SK-N-SH (cell line): Measurements from ENCODE around the gene SLC5A4. TPM values are rescaled to one million over a fixed set of nuclear protein-coding genes. Genes with fewer than 3 reads are reported as not detected.
"Not testable (repeated sequence)": the region's sequence is repeated elsewhere in the genome, so short reads cannot be mapped to it uniquely, and the experiment has no call there.

Experiments used
- CTCF ChIA-PET: fragments of 300-600, 350-600 bp; formaldehyde crosslinking; extraction: SDS; loops from one replicate; lab custom pipeline; 2021; lab: Yijun Ruan, JAX
- POLR2A ChIA-PET: fragments of 350-600 bp; sonication (Branson Sonifier 250); formaldehyde crosslinking; extraction: SDS; loops from one replicate; lab custom pipeline; 2020; ENCODE audit warnings: antibody characterized with exemption, inconsistent platforms; lab: Yijun Ruan, JAX
- DNase-seq: peaks from one replicate; pipeline ENCODE4 v3.0.0; 2012
- H2AFZ ChIP-seq: fragments of 200-600 bp; sonication (generic); 2 replicates; pipeline ENCODE4 v1.8.1; 2016; ENCODE audit warnings: antibody characterized with exemption, mild to moderate bottlenecking, low read depth
- H3F3A ChIP-seq: fragments of 200-600 bp; sonication (generic); replicated peaks from 2 replicates; pipeline ENCODE3; 2016; ENCODE audit warnings: antibody characterized with exemption, mild to moderate bottlenecking; ENCODE audit not compliant: insufficient read depth
- H3K27ac ChIP-seq, 2 experiments: fragments of 200-500 bp in 1 of 2; fragments of 200-600 bp in 1 of 2; sonication (Bioruptor generic) in 1 of 2; sonication (generic), shearing (Covaris generic) in 1 of 2; 2 replicates each; pipeline versions ENCODE4 v1.5.1 to v1.6.1; 2014 to 2016; ENCODE audit warnings: low read depth in 2 of 2, inconsistent platforms in 1 of 2, low read length in 1 of 2, mild to moderate bottlenecking in 1 of 2, mixed read lengths in 1 of 2
- H3K27me3 ChIP-seq: fragments of 200-600 bp; sonication (generic), shearing (Covaris generic); 2 replicates; pipeline ENCODE4 v1.6.1; 2016; ENCODE audit warnings: mixed run types; ENCODE audit not compliant: insufficient read depth
- H3K36me3 ChIP-seq, 2 experiments: fragments of 200-500 bp in 1 of 2; fragments of 200-600 bp in 1 of 2; sonication (Bioruptor generic) in 1 of 2; sonication (generic) in 1 of 2; replicated peaks in 1 of 2; 2 replicates each; pipeline versions ENCODE3 to v1.5.1; 2014 to 2016; ENCODE audit warnings: low read length in 1 of 2, mild to moderate bottlenecking in 1 of 2; ENCODE audit not compliant: insufficient read depth in 2 of 2, control insufficient read depth in 1 of 2
- H3K4me1 ChIP-seq, 2 experiments: fragments of 200-500 bp in 1 of 2; fragments of 200-600 bp in 1 of 2; sonication (Bioruptor generic) in 1 of 2; sonication (generic), shearing (Covaris generic) in 1 of 2; 2 replicates each; pipeline versions ENCODE4 v1.5.1 to v1.6.1; 2014 to 2016; ENCODE audit warnings: low read depth in 1 of 2, low read length in 1 of 2, mixed run types in 1 of 2; ENCODE audit not compliant: insufficient read depth in 2 of 2, control insufficient read depth in 1 of 2
- H3K4me2 ChIP-seq: fragments of 200-600 bp; sonication (generic), shearing (Covaris generic); 2 replicates; pipeline ENCODE4 v1.6.1; 2017; ENCODE audit warnings: mixed run types
- H3K4me3 ChIP-seq, 2 experiments: fragments of 200-500 bp in 1 of 2; fragments of 200-600 bp in 1 of 2; sonication (Bioruptor generic) in 1 of 2; sonication (generic), shearing (Covaris generic) in 1 of 2; 2 replicates each; pipeline versions ENCODE4 v1.5.1 to v1.8.1; 2014 to 2016; ENCODE audit warnings: low read depth in 2 of 2, inconsistent platforms in 1 of 2, low read length in 1 of 2, mild to moderate bottlenecking in 1 of 2, mixed read lengths in 1 of 2, moderate library complexity in 1 of 2
- H3K79me2 ChIP-seq: fragments of 200-600 bp; sonication (generic); 2 replicates; pipeline ENCODE4 v1.8.1; 2017; ENCODE audit warnings: mild to moderate bottlenecking; ENCODE audit not compliant: insufficient read depth
- H3K9ac ChIP-seq: fragments of 200-600 bp; sonication (generic); 2 replicates; pipeline ENCODE4 v1.6.1; 2017; ENCODE audit warnings: mixed run types
- H3K9me2 ChIP-seq: fragments of 200-600 bp; sonication (generic); 2 replicates; pipeline ENCODE4 v1.6.1; 2017; ENCODE audit warnings: mixed run types
- H3K9me3 ChIP-seq: fragments of 200-600 bp; sonication (generic); 2 replicates; pipeline ENCODE4 v1.6.1; 2017; ENCODE audit warnings: mixed run types, mild to moderate bottlenecking, moderate library complexity
- H4K20me1 ChIP-seq: fragments of 200-600 bp; sonication (generic); 2 replicates; pipeline ENCODE4 v1.6.1; 2017; ENCODE audit warnings: mild to moderate bottlenecking, mixed run types; ENCODE audit not compliant: insufficient read depth
- CHD2 ChIP-seq: fragments of 150-350 bp; IDR thresholded peaks from 2 replicates; pipeline ENCODE4 v1.6.1; 2018; ENCODE audit warnings: low read length; ENCODE audit not compliant: partially characterized antibody
- GABPA ChIP-seq: IDR thresholded peaks from 2 replicates; pipeline ENCODE4 v1.4.0; 2012; ENCODE audit warnings: low read depth, mild to moderate bottlenecking
- GATA2 ChIP-seq: sonication (generic); formaldehyde crosslinking; IDR thresholded peaks from 2 replicates; pipeline ENCODE4 v1.5.0; 2020; ENCODE audit warnings: mild to moderate bottlenecking, missing genetic modification reagents
- IRF3 ChIP-seq: fragments of 150-350 bp; IDR thresholded peaks from 2 replicates; pipeline ENCODE4 v1.6.1; 2016; ENCODE audit warnings: mild to moderate bottlenecking, low read depth, low read length
- NRF1 ChIP-seq: IDR thresholded peaks from 2 replicates; pipeline ENCODE4 v1.6.1; 2012; ENCODE audit warnings: low read depth, mild to moderate bottlenecking, low read length
- SIN3A ChIP-seq: IDR thresholded peaks from 2 replicates; pipeline ENCODE4 v1.6.1; 2012; ENCODE audit warnings: low read depth, mild to moderate bottlenecking, low read length, moderate library complexity, borderline replicate concordance
- YY1 ChIP-seq: IDR thresholded peaks from 2 replicates; pipeline ENCODE4 v1.4.0; 2012; ENCODE audit warnings: low read depth, mild to moderate bottlenecking
- WGBS: methylation state at CpG from one replicate; pipeline ENCODE4 v1.1.6; 2017; ENCODE audit warnings: low lambda C conversion rate; 5-methylcytosine and 5-hydroxymethylcytosine counted together
- polyA plus RNA-seq, 3 experiments: library from polyadenylated mRNA; depleted of rRNA; stranded (reverse); fragments of >200 nt; gene quantifications; 2 replicates each; pipeline ENCODE4 v1.2.3, GENCODE V29; 2012
- TF ChIP-seq, protein P1 (sequence below): IDR thresholded peaks from 2 replicates; pipeline ENCODE4 v1.6.1; 2012; ENCODE audit warnings: mild to moderate bottlenecking, low read depth, low read length, moderate library complexity

SLC5A4 gene
- polyA plus RNA-seq (2012; rRNA removed): 0.15 and 0.18 TPM in 2 replicates
- 0.04 and 0.08 TPM in 2 replicates for polyA plus RNA-seq (2012; cell fraction: cytosol; rRNA removed)
- 0.29 and 0.39 TPM in 2 replicates for polyA plus RNA-seq (2012; cell fraction: nucleus; rRNA removed)

DNA sequence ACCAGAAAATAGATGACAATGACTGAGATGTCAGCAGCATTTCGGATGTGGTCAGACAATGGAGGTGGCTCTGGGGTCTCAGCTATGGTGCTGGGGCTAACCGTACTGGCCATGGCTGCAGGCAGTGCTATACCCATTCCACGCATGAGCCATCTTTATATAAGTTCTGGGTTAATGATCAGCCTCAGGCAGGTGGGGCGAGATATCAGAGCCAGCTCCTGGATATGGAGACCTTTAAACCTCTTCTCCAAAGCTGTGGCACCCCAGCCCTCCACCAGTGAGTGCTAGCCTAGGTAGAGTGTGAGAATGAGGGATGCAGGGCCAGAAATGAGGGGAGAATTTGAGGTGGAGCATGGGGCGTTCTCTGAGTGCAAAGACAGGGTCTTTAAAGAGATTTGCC, at the start of gene SLC5A4:
TSS of gene SLC5A4 (minus strand) at position 131 of the 400 bp plus-strand sequence. CDS start at position 113, 18 bp downstream.
- Histone ChIP-seq H3F3A (no peaks in the 10 kb centered on the region), H3K9ac (no peak within 1 kb of the TSS), H3K4me1 (no peaks in the 10 kb centered on the region), H3K27ac (no peak within 1 kb of the TSS), H3K79me2 (no peaks in the 10 kb centered on the region), H3K4me3 (no peak within 1 kb of the TSS), H2AFZ (no peak within 1 kb of the TSS), H3K36me3 (no peaks in the 10 kb centered on the region), H3K9me3 (no peaks in the 10 kb centered on the region), H4K20me1 (no peaks in the 10 kb centered on the region), H3K4me2 (no peak within 1 kb of the TSS), H3K27me3 (no peaks in the 10 kb centered on the region), H3K9me2 (no peaks in the 10 kb centered on the region)
- CTCF ChIA-PET: interaction anchor here (3.6 kb wide), 1 partner anchor 11 kb away, joined by 16 read pairs; no protein-coding TSS in a partner anchor
- 41% methylated on average over 5 of the region's 5 CpGs for WGBS
- TF ChIP-seq IRF3 (no peak), YY1 (no peak), NRF1 (no peak), SIN3A (no peak), GABPA (no peak), CHD2 (no peak), GATA2 (CRISPR knock-in tag) (no peak)
- TF ChIP-seq, protein P1, sequence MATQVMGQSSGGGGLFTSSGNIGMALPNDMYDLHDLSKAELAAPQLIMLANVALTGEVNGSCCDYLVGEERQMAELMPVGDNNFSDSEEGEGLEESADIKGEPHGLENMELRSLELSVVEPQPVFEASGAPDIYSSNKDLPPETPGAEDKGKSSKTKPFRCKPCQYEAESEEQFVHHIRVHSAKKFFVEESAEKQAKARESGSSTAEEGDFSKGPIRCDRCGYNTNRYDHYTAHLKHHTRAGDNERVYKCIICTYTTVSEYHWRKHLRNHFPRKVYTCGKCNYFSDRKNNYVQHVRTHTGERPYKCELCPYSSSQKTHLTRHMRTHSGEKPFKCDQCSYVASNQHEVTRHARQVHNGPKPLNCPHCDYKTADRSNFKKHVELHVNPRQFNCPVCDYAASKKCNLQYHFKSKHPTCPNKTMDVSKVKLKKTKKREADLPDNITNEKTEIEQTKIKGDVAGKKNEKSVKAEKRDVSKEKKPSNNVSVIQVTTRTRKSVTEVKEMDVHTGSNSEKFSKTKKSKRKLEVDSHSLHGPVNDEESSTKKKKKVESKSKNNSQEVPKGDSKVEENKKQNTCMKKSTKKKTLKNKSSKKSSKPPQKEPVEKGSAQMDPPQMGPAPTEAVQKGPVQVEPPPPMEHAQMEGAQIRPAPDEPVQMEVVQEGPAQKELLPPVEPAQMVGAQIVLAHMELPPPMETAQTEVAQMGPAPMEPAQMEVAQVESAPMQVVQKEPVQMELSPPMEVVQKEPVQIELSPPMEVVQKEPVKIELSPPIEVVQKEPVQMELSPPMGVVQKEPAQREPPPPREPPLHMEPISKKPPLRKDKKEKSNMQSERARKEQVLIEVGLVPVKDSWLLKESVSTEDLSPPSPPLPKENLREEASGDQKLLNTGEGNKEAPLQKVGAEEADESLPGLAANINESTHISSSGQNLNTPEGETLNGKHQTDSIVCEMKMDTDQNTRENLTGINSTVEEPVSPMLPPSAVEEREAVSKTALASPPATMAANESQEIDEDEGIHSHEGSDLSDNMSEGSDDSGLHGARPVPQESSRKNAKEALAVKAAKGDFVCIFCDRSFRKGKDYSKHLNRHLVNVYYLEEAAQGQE: no peak
- no peak for DNase-seq
- POLR2A ChIA-PET: no interaction called here

- H3K27me3 ChIP-seq, H3K4me3 ChIP-seq, H3K27ac ChIP-seq, CTCF ChIA-PET, H3K79me2 ChIP-seq, H3K9me2 ChIP-seq, H3K4me2 ChIP-seq, H3K4me1 ChIP-seq, H3K36me3 ChIP-seq, H3K9ac ChIP-seq, H2AFZ ChIP-seq, DNase-seq, H3K9me3 ChIP-seq, POLR2A ChIA-PET, H4K20me1 ChIP-seq, H3F3A ChIP-seq: not testable (repeated sequence)
Measured at GRCh38 chr22:32293921-32294320, 38.8 kb upstream of the SLC5A4 start.
